HG03045 (cell line): Measurements from ENCODE around the gene TEDC1.

Source experiments
- ATAC-seq: cut with Tn5 transposase; IDR thresholded peaks from one replicate; pipeline ENCODE4 v1.9.1; 2021; ENCODE audit warnings: mild to moderate bottlenecking, moderate library complexity; ENCODE audit not compliant: unreplicated experiment

TEDC1 gene

DNA sequence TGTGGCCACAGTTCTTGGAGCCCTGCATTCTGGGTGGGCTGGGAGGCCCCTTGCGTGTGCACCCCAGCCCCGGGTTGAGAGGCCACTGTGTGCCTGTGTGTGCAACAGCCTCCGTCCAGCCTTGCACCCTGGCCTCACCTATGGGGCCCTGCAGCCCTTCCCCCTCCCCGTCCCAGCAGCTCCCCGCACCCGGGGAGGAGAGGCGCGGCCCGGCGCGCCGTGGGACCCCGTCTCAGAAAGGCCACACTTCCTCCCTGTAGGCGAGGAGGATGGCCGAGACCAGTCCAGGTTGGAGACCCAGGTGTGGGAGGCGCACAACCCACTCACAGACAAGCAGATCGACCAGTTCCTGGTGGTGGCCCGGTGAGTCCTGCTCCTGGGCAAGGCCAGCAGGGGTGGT is 33.0 kb upstream of the TEDC1 start:
- ATAC-seq, result no peak

DNA sequence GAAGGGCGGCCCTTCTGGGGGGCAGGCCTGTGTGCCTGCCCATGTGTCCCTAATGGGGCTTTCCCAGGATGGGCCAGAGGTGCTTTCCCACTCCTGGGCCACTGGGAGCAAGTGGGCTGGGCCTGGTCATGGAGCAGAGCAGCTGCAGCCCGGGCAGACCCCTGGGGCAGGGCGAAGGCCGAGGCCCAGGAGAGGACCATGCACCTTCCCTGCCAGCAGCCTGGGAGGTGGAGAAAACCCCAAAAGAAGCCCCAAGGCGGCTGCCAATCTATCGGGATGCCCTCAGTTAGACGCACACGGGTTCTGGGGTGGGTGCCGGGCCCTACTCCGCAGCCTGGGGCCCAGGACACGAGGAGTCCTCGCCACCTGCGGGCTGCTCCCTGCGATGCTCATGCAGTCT is 32.5 kb upstream of the TEDC1 start:
- ATAC-seq, result no peak

DNA sequence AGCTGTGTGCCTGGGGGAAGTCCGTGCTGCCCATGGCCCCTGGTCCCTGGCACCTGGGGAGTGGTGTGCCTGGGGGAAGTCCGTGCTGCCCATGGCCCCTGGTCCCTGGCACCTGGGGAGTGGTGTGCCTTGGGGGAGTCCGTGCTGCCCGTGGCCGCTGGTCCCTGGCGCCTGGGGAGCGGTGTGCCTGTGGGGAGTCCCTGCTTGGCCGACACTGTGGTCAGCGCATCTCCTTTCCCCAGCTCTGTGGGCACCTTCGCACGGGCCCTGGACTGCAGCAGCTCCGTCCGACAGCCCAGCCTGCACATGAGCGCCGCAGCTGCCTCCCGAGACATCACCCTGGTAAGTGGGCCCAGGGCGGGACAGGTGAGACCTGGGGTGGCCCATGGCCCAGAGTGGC is 30.9 kb upstream of the TEDC1 start:
- ATAC-seq, result no peak

DNA sequence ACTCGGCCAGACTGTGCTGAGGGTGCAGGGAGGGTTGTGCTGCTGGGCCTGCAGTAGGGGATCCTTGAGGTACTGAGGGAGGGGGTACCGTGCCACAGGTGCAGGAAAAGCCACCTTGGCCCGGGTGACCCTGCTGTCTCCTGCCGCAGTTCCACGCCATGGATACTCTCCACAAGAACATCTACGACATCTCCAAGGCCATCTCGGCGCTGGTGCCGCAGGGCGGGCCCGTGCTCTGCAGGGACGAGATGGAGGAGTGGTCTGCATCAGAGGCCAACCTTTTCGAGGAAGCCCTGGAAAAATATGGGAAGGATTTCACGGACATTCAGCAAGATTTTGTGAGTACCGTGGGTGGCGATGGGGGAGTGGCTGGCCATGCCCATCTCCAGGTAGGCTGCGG is 30.4 kb upstream of the TEDC1 start:
- ATAC-seq, result no peak

DNA sequence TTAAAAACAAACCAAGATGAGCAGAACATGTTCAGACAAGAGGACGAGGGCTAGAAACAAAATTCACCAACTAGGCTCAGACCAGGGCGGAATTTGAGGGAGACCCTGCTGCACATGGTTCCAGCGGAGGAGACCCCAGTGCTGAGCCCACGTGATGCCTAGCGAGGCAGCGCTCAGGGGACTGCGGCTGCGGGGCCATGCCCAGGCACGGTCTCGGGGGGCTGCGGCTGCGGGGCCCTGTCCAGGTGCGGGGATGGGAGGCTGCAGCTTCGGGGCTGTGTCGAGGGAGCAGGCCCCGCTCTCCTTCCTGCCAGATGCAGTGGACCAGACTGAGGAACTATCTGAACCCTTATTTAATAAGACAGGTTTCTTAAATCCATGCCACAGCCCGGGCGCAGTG is 29.1 kb upstream of the TEDC1 start:
- ATAC-seq, result no peak

DNA sequence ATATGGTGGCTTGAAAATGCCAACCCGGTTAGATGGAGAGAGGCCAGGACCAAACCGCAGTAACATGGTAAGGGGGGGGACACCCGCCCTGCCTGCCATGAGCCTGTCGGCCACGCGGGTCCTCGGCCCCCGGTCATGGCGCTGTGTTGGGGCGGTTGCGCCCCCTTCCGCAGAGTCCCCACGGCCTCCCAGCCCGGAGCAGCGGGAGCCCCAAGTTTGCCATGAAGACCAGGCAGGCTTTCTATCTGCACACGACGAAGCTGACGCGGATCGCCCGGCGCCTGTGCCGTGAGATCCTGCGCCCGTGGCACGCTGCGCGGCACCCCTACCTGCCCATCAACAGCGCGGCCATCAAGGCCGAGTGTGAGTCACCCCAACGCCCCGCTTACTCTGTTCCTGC is 26.5 kb upstream of the TEDC1 start:
- no peak for ATAC-seq

DNA sequence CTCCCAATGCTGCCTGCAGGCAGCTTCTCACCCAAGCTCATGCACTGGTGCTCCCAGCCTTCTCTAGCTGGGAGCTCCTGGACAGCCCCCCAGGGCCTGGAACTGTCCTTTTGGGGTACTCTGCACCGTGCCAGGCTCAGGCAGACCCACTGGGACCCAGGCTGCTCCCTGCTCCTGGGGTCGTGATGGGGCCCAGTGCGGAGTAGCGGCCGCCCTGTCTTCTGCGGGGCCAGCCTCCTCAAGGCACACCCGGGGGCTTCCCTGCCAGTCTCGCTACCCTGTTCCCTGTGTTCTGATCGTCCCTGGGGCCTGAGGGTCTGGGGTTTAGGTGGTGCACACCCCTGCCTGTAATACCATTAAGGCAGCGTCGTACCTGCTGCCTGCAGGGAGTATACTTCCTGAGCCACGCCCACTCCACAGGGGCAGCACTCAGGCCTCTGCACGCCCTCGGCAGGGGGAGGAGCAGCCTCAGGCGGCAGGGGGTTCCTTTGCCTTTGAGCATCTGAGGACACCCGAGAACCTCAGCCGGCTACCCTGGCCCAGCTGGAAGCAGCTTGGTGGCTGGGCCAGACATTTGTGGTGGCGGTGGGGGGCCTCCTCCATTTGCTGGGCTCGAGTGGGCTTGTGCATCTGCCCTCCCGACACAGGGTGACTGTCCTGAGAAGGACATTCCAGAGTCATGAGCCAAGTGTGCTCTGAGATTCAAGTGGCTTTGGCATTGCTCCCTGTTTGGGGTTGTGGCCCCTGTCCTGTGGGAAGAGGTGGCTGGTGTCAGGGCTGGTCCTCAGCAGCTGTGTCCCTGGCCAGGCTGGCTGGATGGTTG is 25.6 kb upstream of the TEDC1 start:
- ATAC-seq, result no peak

DNA sequence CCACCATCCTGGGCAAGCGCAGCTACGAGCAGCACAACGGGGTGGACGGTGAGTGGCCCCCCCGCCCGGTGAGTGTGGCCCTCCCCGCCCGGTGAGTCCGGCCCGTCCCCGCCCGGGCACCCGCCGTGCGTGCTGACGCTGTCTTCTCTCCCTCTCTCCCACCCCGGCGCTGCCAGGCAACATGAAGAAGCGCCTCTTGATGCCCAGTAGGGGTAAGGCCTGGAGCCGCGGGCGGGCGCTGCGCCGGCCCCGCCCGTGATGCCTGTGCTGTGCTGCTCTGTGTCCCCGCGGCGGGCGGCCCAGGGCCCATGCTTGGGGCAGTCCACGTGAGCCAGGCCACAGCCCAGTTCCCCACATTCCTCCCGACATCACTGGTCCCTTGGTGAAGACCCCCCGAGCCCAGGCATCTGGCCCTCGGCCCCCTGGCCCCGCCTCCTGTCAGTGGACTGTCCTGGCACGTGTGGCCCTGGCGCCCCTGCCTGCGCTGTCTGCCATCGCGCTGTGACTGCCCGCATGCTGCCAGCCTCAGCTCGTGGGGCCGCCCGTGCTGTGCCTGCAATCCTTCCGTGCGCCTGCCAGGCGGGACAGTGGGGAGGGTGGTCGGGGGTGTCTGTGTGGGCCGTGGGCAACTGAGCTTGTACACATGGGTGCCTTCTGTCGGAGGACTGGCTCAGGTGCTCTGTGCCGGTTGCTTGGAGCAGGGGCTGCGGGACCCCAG is 24.4 kb upstream of the TEDC1 start:
- ATAC-seq, result no peak

DNA sequence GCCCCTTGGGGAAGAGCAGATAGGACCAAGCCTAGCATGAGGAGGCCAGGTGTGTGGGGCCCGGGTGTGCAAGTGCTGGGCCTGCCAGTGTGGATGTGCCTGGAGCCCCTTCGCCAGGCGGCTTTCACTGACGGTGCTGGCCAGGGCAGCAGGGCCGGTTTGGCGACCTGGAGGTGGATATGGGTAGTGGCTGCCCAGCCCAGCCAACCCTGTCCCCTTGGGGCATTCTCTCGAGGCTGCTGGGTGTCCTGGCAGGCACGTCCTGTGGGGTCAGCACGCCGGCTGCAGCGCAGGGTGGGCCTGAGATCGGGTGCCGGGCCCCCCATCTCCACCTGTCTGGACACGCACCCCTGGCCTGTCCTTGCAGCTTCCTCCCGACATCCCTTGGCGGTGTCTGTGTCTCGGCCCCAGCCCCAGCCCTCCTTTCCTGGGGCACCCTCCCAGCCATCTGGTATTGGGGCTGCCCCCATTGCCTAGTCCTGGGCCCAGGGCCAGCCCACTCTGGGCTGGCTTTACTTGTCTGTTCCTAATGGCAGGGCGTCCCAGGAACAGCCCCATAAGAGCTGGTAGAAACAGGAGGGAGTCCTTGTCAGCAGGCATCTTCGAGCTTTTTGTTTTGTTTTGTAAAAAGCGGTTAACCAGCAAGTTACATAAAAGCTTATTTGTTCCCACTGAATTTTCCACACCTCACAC is 23.7 kb upstream of the TEDC1 start:
- no peak for ATAC-seq

DNA sequence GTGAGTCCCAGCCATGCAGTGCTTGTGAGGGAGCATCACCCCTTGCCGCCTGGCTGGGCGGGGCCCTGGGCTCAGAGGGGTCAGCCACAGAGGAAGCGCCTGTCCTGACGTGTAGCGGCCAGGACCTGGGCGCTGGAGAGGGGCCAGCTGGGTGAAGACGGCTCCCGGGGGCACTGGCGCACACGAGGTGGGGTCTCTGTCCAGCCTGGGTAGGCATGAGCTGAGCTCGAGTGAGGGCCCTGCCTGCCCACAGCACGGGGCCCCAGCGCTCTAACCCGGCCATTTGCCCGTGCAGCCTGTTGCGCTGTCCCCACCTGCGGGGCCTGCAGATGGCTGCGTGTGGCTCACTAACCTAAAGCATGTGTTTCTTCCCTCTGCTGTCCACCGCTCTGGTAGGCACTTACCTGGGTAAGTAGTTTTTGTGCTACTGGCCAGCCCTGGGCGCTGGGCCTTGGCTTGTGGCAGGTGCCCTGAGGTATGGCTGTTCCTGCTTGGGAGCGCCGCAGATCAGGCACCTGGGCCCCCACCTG is 23.0 kb upstream of the TEDC1 start:
- ATAC-seq, result no peak

DNA sequence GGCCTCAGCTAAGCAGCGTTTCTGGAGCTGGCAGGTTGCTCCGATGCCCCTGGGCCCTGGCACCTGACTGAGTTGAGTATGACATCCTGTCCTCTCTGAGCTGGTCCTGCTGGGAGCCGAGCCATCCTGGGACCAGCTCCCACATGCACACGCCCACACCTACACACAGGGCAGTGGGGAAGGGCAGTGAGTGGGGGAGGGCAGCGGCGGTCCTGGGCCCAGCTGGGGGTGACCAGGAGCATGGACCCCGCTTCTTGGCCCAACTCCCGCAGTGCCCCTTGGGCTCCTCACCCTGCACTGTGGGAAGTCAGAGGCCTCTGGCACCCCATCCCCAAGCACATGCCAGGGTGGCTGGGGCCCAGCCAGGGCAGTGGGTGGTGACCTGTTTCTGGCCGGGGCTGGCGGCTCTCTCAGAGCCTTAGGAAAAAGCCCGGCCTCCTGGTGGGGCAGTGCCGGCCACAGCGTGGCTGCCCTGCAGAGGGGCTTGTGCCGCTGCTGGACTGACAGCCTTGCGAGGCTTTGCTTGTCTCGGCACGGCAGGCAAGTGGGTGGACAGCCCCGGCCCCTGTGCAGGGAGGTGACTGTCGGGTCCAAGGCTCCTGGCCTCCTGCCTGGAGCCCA is 22.3 kb upstream of the TEDC1 start:
- ATAC-seq, result no peak

DNA sequence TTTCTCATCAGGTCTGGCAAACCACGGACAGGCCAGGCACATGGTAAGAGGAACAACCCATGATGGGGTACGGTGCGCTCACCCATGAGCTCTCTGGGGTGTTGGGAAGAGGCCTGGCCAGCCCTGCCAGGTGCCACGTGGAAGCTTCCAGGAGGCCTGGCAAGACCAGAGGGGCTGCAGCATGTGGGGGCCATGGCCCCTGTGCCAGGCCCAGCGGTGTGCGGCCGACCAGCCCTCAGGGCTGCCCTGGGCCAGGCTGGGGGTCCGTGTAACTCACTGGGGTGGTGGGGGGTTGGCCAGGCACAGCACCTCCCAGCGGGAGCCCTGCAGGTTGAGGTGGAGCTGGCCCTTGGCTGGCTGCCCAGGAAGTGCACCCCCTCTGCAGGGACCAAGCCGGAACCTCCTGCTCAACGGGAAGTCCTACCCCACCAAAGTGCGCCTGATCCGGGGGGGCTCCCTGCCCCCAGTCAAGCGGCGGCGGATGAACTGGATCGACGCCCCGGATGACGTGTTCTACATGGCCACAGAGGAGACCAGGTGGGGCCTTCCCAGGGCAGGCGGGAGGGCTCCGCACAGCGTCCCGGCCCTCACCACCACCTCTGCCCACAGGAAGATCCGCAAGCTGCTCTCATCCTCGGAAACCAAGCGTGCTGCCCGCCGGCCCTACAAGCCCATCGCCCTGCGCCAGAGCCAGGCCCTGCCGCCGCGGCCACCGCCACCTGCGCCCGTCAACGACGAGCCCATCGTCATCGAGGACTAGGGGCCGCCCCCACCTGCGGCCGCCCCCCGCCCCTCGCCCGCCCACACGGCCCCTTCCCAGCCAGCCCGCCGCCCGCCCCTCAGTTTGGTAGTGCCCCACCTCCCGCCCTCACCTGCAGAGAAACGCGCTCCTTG is 21.3 kb upstream of the TEDC1 start:
- no peak for ATAC-seq

DNA sequence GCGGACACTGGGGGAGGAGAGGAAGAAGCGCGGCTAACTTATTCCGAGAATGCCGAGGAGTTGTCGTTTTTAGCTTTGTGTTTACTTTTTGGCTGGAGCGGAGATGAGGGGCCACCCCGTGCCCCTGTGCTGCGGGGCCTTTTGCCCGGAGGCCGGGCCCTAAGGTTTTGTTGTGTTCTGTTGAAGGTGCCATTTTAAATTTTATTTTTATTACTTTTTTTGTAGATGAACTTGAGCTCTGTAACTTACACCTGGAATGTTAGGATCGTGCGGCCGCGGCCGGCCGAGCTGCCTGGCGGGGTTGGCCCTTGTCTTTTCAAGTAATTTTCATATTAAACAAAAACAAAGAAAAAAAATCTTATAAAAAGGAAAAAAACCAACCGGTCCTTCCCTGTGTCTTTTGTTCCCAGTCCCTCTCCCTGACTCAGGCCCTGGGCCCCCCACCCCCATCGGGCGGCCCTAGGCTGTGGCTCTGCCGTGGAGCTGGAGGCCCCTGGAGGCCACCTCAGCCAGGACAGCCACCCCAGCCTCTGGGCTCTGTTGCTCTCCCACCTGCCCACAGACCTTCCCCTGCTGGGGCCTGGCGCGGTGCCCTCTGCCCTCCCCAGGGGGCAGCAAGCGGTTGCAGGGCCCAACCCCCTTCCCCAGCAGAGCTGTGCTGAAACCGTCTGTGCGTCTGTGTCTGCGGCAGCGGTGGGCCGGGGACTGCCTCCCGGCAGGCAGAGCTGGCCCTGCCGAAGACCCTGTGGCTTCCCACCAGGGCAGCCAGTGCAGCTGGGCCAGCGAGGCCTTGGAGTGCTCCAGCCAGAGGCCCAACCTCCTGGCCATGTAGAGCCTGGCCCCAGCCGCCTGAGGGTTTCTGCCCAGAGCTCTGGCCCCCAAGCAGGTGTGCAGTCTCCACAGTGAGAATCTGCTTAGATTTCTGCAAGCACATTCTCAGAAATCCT is 20.4 kb upstream of the TEDC1 start:
- no peak for ATAC-seq

DNA sequence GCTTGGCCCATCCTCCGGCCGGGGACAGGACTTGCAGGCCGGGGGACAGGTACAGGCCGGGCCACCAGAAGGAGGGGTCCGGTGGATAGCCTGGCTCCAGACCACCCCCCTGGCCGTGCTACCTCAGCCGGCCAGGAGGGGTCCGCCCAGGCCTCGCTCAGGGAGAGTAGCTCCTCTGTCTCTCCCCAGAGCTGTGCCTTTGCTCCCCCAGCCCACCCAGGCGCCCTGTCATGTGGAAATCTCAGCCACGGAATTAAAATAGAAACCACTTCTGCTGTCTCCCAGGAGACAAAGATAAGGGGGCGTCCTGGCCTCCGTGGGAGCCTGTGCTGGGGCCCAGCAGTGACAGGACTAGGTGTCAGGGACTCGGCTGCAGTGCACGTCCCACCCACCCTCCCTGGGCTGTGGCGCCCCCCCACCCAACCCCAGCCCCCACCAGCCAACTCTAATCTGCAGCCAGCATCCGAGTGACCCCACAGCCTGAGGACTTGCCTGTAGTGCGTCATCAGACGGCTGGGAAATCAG is 19.7 kb upstream of the TEDC1 start:
- no peak for ATAC-seq

DNA sequence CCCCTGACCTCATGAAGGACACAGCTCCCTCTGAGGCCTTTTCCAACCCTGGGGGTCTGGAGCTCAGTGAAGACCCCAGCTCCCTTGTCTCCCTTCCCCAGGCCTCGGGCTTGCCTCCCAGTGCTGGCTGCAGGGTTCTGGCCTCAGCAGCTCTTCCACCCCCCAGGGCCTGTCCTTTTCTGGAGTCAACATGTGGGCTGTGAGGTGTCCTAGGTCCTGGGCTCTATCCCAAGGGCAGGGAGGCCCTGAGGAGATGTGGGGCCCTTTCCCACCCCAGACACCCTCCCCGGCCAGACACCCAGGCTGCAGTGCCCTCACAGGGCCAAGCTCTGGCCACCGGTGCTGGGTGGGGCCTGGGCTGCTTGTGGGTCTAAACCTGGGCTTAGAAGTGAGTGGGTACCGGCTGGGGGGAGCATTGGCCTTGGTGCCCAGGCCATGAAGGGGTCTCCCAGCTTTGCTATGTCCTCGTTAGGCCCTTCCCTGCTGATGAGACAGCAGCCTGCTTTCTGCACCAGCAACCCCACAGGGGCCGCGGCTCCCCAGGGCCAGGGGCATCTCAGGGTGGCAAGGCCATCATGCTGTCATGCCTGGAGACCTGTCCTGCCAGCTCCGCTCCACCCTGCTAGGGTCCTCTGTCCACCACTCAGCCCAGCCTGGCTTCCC is 19.1 kb upstream of the TEDC1 start:
- ATAC-seq, result no peak

DNA sequence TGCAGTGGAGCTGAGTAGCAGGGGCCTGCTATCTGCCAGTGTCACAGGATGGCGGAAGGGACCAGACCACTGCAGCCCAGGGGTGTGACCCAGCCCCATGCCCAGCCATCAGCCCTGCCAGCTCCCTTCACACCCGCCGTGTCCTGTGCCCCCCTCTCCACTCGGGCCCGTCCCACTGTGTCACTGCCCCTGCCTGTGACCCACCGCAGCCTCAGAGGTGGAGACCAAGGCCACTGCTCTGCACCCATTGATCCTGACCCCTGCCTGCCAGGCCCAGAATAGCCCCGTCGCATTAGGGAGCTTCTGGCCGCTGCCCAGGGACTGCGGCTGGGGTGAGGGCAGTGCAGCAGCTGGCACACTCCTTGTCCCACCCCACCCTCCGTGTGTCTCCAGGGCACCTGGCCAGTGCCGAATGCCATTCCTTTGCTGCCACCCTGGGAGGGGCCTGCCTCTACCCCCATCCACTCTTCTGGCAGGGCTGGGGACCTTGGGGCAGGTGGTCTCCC is 18.5 kb upstream of the TEDC1 start:
- ATAC-seq, result no peak

DNA sequence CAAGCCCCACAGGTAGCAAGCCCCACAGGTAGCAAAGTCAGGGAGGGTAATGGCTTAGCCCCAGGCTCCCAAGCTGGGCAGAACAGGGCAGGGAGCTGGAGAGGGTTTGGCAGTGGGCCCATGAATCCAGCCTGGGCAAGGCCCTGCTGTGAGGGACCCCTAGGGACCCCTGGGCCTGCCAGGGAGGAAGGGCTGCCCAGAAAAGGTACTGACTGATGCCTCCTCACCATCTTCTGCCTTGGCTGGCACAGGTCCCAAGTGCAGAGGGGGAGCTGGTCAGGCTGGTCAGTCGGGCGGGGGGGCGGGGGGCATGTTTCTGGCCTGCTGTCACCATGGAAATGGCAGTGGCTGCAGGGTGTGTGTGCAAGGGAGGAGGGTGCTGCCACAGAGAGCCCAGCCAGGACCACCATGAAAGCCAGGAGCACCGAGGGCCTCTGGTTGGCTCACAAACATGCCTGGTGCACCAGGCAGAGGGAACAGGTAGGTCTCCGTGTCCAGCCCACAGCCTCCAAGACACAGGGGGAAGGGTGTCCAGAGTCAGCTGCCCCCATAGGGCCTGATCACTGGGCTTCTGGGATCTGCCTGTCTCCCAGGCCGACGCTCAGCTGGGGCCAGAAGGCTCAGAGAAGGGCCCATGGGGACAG is 17.9 kb upstream of the TEDC1 start:
- no peak for ATAC-seq
